NCI-H128 (cell line): Measurements from ENCODE around the gene GTF2IRD1.
A peak's percentile ranks its signal among the peaks of the same experiment; 100 is the strongest.

Source experiments
- DNase-seq: peaks from one replicate; lab custom pipeline; 2025; ENCODE audit not compliant: unreplicated experiment; lab: John Stamatoyannopoulos, UW

Gene GTF2IRD1

DNA sequence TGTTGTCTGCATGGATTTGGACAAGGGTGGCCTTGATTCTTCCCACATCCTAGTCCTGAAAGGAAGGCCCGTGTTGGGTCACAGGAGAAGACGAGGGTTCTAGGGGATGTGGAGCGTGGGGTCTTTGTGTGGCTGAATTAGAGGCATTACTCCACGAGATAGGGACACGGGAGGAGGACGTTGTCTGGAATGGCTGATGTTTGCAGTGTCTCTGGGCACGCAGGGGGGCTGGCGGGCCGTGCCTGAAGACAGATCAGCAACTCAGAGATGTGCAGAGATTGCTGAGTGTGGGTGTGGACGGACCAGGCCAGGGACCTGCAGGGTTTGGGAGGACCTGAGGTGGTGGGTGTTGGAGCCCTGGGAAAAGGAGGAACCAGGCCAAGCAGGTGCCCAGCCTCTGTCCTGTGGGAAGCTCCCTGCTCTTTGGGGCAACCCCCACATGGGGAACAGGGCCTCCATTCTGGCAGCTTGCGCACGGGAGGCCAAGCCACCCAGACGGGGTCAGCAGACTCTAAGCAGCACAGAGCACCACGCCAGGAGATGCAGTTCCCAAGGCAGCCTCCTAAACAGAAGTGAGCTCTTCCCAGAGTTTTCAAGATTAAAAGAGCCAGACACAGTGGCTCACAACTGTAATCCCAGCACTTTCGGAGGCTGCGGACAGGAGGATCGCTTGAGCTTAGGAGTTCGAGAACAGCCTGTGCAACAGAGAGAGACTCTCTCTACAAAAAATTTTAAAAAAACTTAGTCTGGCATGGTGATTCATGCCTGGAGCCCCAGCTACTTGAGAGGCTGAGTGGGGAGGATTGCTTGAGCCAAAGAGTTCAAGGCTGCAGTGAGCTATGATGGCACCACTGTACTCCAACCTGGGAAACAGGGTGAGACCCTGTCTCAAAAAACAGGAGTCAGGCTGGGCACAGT is 132.8 kb downstream of the GTF2IRD1 start:
- no peak for DNase-seq

DNA sequence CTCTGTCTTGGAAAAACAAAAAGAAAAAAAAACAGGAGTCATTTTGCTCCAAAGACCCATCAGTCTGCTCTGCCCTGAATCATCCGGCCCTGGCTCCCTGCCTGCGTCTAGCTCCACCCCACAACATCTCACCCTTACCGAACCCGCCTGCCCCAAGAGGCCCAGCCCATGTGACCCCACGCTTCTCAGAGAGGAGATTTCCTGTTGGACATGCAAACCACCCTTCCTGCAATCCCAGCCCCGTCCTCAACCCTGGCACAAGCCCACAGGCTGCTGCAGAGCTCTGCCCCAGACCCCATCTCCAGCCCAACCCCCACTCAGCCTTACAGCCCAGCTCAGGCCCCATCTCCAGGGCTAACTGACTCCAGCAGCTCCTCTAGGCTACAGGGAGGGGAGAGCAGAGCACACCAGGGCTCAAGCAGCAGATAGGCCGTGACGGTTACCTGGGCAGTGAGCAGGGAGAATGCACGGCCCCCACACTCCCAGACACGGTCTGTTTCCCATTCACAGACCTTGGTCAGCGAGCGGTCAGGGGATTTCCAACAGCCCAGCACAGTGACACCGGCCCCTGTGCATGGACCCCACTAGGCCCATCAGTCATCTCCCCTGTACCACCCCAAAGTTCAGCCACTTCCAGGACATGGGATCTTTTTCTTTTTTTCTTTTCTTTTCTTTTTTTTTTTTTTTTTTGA is 133.9 kb downstream of the GTF2IRD1 start:
- DNase-seq, result no peak

DNA sequence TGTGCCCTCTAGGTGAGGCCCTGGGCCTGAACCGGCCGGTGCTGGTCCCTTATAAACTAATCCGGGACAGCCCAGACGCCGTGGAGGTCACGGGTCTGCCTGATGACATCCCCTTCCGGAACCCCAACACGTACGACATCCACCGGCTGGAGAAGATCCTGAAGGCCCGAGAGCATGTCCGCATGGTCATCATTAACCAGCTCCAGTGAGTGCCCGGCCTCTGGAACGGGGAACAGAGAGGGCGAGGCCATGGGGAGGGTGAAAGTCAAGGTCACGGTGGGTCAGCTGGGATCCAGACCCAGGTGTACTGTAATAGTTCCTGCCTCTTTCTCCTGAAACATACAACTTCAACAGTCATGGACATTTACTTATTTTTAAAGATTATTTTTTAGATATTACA is 137.1 kb downstream of the GTF2IRD1 start:
- no peak for DNase-seq

DNA sequence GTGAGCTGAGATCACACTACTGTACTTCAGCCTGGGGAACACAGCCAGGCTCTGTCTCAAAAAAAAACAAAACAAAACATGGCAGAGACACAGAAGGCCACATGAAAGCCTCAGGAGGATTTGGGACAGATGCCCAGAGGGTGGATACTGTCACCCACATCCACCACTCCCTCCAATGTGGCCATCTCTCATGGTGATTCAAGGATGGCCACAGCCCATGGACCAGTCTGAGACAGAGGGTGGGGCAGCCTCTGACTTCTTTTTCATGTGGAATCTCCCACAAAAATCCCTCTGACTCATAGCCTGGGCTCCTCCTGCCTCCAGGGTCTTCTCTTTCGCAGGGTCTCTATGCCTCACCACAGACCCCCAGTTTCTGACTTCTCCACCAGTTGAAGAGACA is 144.9 kb downstream of the GTF2IRD1 start:
- no peak for DNase-seq

DNA sequence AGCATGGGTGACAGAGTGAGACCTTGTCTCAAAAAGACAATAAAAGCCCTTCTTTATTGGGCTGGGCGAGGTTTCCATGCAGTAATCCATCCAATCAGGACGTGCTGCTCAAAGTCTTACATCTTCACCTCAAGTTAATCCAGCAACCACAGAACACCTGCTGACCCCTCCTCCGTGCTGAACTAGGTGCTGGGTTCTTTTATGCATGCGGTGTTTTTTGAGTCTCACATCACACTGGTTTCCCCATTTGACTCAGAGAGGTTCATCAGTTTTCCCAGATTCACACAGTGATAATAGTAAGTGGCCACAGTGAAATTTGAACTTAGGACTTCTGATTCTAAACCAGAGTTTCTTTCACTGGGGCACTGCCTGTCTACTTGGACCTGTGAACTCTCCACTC is 145.5 kb downstream of the GTF2IRD1 start:
- DNase-seq, result no peak

DNA sequence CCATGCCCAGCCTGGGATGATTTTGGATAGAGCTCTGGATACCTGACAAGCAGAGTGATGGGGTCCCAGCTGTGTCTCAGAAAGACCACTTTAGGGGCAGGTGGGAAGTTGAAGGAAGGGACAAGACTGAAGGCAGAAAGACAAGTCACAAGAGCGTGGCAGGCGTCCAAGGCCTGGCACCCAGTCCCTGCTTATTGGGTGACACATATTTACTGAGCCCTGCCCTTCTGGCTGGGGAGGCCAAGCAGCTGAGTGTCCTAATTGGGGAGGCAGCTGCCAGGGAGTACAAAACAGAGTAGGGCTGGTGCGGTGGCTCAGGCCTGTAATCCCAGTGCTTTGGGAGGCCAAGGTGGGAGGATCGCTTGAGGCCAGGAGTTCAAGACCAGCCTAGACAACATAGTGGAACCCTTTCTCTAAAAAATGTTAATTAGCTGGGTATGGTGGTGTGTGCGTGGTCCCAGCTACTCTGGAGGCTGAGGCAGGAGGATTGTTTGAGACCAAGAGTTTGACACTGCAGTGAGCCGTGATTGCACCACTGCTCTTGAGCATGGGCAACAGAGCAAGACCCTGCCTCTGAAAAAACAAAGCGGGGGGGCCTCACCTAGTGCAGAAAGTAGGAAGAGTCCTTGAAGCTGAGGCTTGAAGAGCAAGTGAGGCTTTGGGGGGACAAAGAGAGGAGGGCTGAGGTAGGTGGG is 150.8 kb downstream of the GTF2IRD1 start:
- DNase-seq, result no peak

DNA sequence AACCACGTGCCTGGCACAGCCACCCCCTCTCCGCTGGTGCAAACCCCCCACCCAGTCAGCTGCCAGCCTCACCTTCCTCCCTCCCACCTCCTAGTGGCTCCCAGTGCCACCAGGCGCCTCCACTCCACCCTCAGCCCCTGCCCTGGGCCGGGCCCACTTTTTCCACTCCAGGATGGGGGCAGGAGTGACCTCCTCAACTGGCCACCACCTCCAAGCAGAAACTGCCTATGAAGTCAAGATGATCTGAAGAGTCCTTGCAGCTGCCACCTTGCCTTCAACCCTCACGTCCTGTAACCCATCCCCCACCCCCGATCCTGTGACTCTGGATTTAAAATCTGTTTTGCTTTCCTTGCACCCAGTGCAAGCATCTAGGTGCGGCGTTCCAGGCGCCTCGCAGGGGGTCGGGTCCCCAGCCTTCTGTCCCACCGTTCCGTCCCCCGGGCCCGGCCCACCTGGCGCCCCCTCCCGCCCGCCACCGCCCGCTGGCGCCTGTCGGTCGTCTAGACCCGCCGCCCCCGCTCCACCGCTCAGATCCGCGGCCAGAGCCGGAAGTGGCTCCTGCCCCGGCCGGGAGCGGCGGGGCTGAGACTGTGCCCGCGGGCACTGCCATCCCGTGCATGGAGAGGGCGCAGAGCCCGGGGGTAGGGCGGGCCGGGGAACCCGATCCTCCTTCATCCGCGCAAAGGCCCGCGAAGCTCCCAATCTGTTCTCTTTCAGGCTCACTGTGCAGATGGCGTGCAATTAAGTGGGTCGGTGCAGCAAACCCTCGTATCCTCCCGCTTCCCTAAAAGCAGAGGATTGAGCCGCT is 152.6 kb downstream of the GTF2IRD1 start:
- no peak for DNase-seq

DNA sequence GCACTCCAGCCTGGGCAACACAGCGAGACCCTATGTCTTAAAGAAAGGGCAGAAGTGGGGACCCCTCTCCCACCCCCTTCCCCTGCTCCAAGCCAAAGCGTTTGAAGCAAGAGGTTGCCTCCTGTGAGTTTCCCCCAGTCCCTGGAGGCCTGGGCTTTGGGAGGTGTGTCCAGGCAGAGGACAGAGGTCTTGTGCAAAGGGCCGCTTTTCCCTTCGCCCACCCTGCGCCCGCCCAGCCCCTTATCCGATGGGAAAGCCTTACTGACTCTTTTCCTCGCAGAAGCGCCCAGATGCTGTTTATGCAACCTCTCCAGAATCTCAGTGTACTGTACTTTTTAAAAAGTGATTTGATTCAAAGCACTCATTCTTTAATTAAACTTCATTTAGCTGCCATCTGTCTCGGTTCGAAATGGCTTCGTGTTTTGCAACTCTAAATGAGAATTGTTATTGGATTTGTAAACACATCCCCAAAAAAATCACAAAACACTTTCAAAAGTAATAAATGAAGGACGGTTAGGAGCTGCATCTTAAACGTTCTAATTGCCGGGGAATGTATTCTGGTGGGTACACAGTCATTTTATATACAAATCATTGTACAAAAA is 153.3 kb downstream of the GTF2IRD1 start:
- DNase-seq, result no peak

DNA sequence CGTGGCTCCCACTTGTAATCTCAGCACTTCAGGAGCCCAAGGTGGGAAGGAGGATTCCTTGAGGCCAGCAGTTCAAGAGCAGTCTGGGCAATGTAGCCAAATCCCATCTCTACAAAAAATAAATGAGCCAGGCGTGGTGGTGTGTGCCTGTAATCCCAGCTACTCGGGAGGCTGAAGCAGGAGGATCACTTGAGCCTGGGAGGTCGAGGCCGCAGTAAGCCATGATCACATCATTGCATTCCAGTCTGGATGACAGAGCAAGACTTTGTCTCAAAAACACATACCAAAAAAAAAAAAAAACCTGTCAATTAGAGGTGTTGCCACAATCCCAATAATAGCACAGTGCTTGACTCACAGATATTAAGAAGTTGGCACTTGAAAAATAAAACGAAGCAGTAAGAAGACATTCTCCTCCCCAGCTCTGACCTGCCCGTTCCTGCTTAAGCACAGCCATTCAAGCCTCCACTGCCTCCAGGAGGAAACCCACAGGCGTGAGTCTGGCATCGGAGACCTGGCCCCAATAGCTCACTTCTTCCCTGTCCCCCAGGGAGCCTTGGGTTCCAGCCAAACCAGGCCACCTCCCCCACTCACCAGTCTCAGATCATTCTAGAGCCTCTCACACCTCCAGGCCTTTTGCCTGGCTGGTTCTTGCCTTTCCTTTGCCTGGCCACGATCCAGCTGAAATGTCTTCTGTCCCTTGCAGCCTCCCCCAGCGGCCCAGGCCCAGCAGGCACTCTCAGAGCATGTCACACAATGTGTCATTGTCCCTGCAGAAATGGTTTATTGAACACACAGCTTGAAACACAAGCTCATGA is 158.5 kb downstream of the GTF2IRD1 start:
- DNase-seq, result peak; percentile 40

DNA sequence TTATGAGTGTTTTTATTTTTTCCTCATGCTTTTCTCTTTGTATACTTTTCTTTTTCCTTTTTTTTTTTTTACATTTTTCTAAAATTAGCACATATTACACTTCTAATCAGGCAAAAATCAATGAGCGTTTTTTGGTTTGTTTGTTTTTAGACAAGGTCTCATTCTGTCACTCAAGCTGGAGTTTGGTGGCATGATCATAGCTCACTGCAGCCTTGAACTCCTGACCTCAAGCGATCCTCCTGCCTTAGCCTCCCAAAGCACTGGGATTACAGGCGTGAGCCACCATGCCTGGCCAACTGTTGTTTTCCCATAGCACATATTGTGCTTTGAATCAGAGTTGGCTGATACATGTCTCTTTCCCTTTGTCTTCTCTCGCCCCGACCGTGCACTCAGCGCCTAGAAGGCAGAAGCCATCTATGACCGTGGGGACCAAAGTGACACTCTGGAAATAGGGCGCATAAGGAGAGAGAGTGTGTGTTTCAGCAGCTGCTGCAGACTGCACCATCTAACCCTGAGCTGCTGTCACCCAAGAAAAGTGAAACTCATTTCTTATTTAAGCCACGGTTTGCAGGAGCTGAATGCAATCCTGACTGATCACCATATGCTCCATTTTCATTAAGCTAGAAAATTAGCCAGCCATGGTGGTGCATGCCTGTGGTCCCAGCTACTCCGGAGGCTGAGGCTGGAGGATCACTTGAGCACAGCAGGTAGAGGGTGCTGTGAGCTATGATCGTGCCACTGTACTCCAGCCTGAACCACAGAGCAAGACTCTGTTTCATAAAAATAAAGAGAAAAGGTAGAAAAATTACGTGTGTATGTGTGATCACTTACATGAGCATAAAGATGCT is 162.5 kb downstream of the GTF2IRD1 start:
- no peak for DNase-seq

DNA sequence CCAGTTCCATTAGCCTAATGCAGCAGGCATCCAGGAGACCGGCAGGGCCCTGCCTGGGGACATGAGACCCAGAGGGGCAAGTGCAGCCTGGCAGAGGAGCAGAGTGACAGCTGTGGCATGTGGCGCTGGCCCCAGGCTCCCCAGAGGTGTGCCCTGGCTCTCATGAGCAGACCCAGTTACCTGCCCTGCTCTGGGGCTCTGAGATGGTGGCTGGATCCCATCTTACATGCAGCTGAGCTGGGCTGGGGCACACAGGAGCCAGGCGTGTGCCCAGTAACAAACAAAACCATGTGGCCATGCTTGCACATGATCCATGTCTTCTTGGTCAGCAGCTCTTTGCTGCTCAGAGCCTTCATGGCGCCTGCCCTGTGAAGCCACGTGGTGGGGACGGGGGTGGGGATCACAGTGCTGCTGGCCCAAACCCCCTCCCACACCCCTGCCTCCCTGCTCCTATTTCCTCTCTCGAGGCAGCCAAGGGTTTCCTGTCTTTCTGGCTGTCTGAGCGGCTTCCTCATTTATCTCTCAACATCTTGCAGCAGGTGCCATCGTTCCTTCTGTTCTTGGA is 163.6 kb downstream of the GTF2IRD1 start:
- DNase-seq, result no peak

DNA sequence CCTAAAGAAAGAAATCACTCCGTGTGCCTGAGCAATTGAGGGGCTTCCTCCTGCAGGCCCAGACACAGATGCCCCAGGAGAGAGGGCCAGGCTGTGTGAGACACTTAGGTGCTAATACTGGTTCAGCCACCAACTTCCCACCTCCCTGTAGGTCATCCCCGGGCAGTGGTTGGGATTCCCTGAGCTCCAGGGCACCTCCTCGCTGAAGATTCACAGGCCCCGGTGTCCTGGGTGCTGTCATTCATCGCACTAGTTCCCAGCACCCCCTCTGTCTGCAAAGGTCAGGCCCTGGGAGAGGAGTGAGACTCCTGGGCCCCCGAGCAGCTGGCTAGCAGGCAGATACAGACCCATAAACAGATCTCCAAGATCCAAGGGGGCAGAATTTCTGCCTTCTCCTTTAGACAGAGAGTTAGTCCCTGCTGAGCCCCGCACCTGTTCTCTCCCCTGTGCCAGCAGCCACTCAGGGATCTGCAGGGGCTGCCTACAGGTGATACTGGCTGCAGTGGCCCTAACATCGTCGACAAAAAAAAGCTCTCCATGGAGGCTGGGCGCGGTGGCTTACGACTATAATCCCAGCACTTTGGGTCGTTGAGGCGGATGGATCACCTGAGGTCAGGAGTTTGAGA is 165.6 kb downstream of the GTF2IRD1 start:
- peak; percentile 7 for DNase-seq

DNA sequence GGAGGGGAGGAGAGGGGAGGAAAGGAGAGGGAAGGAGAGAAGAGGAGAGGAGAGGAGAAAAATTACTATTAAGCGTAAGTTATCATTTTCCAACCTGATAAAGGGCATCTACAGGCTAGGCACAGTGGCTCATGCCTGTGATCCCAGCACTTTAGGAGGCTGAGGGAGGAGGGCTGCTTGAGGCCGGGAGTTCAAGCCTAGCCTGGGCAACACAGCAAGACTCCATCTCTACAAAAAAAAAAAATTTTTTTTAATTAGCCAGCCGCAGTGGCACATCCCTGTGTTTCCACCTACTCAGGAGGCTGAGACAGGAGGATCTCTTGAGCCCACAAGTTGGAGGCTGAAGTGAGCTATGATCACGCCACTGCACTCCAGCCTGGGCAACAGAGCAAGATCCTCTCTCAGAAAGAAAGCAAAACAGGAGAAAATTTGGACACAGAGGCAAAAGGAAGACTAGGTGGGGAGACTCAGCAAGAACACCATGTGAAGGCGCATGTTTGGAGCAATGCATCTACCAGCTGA is 168.6 kb downstream of the GTF2IRD1 start:
- no peak for DNase-seq

DNA sequence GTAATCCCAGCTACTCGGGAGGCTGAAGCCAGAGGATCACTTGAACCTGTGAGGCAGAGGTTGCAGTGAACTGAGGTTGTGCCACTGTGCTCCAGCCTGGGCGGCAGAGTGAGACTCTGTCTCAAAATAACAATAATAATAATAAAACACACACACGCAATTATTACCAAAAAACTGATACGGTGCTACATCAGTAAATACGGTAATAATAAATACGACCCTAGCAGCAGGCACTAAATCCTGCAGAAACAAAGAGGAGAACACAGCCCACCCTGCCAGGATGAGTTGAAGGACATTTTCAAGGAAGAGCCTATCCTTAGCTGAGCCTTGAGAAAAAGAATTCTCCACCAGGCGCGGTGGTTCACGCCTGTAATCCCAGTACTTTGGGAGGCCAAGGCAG is 169.4 kb downstream of the GTF2IRD1 start:
- DNase-seq, result no peak

DNA sequence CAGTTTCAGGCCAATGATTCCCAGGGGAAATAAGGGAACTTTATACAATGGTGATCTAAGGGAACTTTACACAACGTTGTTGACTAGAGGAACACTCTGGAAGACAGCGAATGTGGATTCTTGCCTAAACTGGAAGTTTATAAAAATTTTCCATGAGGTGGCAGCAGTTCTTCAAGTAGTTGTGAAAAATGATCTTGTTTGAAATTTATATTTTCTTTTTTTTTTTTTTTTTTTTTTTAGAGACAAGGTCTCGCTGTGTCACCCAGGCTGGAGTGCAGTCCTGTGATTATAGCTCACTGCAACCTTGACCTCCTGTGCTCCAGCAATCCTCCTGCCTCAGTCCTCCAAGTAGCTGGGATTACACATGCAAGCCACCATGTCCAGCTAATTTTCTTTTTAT is 171.7 kb downstream of the GTF2IRD1 start:
- no peak for DNase-seq

DNA sequence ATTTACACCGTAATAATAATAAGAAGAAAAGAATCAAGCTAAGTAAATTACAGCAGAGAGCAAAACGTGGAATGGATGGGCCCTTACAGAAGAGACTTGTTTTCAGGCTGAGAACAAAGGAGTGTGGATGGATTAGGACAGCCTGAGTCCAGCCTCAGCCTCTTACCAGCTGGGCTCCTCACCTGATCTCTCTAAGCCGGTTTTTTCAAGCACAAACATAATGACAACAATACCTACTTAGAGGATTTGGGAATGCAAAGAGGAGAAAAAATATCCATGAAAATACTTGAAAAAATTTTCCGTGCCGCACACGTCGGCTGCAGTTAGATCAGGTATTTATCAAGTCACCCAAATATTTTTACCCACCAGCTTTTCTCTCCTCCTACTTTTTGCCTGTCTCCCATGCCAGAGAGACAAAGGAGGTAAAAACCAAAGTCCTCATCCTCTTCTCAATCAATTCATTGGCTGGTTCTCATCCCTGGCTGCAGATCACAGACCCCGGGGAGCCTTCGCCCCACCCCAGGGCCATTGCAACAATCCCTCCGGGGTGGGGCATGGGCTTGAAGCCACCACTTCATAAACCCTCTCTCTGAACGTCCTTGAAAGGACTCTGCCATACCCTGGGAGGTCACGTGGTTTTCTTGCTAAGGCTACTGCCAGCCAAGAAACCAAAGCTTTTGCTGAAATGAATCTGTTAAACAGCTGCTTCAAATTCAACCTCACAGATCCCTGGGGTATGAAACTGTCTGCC is 174.1 kb downstream of the GTF2IRD1 start:
- DNase-seq, result peak; percentile 57

DNA sequence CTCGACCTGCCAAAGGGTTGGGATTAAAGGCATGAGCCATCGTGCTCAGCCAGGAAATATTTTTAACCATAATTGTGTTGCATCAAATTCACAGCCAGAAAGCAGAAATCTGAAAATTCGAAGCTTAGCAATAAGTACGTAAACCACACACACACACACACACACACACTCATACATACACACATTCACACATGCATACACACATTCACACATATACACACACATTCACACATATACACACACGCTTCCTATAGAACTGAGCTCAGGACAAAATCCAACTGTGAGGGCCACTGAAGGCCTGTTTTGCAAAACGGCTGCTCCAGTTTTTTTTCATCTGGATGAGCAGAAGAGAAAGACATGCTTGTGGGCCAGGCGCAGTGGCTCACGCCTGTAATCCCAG is 178.8 kb downstream of the GTF2IRD1 start:
- no peak for DNase-seq
